Activated naive CD8-positive, alpha-beta T cell treated with anti-CD3 and anti-CD28 coated beads for 36 hours (primary cell): ENCODE data around the gene RALGPS2. TPM values are rescaled to one million over a fixed set of nuclear protein-coding genes. Genes with fewer than 3 reads are reported as not detected.
A peak's percentile ranks its signal among the peaks of the same experiment; 100 is the strongest.

Experiments used
- DNase-seq: peaks from one replicate; pipeline ENCODE4 v3.0.0; 2021
- H3K27ac Mint-ChIP-seq: one replicate; pipeline ENCODE4 v1.8.0; 2022; ENCODE audit warnings: mild to moderate bottlenecking, moderate library complexity, mixed read lengths
- H3K27me3 Mint-ChIP-seq: one replicate; pipeline ENCODE4 v1.8.0; 2022; ENCODE audit warnings: mild to moderate bottlenecking, mixed read lengths
- H3K36me3 Mint-ChIP-seq: one replicate; pipeline ENCODE4 v1.8.0; 2021; ENCODE audit warnings: mild to moderate bottlenecking, mixed read lengths
- H3K4me1 Mint-ChIP-seq: one replicate; pipeline ENCODE4 v1.8.0; 2021; ENCODE audit warnings: mixed read lengths
- H3K4me3 Mint-ChIP-seq: one replicate; pipeline ENCODE4 v1.8.0; 2022; ENCODE audit warnings: mild to moderate bottlenecking, moderate library complexity, mixed read lengths
- H3K9me3 Mint-ChIP-seq: one replicate; pipeline ENCODE4 v1.8.0; 2022; ENCODE audit warnings: mixed read lengths
- total RNA-seq, 2 experiments: library from RNA; stranded (reverse); gene quantifications; one replicate each; pipeline ENCODE4 v1.2.3, GENCODE V29; 2021

The RALGPS2 gene
- total RNA-seq, 2 experiments from 2014 or later, result 5.0 to 6.6 TPM

DNA sequence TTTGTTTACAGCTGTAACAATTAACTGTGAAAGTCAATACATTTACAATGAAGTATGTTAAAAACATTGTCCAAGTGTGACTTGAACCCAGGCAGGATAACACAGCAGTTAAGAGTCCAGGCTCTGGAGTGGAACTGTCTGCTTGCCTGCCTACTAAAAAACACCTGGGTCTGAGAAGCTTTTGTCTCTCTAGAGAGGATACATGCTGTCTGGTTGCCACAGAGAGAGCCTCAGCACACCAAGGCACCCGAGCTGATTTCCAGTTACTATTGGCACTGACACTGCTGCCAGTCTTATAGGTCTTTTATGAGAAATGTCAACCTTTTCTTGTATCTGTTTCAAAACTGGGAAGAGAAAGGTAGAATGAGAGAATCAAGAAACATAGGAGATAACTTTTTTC is 20.2 kb upstream of the RALGPS2 start:
- peaks cover 51% of the 10 kb centered on the region for H3K27me3 Mint-ChIP-seq
- H3K36me3 Mint-ChIP-seq, result no peaks in the 10 kb centered on the region
- no peaks in the 10 kb centered on the region for H3K9me3 Mint-ChIP-seq
- H3K4me1 Mint-ChIP-seq, result no peaks in the 10 kb centered on the region
- H3K4me3 Mint-ChIP-seq, result no peak overlapping the region
- no peak for DNase-seq
- H3K27ac Mint-ChIP-seq, result no peak overlapping the region

GRCh38 chr1:178706432-178706831 is 18.6 kb upstream of the RALGPS2 start:
- H3K4me3 Mint-ChIP-seq, result no peak overlapping the region
- H3K27me3 Mint-ChIP-seq, result peaks cover 55% of the 10 kb centered on the region
- no peak for DNase-seq
- no peaks in the 10 kb centered on the region for H3K36me3 Mint-ChIP-seq
- H3K9me3 Mint-ChIP-seq, result no peaks in the 10 kb centered on the region
- H3K27ac Mint-ChIP-seq, result no peak overlapping the region
- H3K4me1 Mint-ChIP-seq, result no peaks in the 10 kb centered on the region

DNA sequence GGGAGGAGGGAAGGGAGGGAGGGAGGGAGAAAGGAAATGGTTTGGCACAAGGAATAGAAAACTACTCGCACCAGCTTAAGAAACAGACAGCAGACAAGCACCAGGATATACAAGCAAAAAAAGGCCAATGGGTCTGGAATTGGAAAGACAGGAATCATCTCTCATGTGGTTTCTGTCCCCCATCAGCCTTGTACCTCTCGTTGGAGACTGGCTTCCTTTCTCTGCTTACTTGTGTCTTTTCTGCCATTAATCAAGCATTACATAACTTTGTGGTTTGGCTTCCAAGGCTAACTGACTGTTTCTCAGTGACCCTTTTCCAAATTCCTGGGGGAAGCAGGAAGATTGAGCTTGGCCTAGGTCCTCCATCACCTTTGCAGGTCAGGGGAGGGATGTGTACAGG is 11.8 kb upstream of the RALGPS2 start:
- Mint-ChIP-seq H3K36me3 (no peaks in the 10 kb centered on the region), H3K4me1 (no peaks in the 10 kb centered on the region), H3K4me3 (no peak overlapping the region), H3K27me3 (peaks cover 39% of the 10 kb centered on the region), H3K27ac (no peak overlapping the region), H3K9me3 (no peaks in the 10 kb centered on the region)
- DNase-seq, result no peak

DNA sequence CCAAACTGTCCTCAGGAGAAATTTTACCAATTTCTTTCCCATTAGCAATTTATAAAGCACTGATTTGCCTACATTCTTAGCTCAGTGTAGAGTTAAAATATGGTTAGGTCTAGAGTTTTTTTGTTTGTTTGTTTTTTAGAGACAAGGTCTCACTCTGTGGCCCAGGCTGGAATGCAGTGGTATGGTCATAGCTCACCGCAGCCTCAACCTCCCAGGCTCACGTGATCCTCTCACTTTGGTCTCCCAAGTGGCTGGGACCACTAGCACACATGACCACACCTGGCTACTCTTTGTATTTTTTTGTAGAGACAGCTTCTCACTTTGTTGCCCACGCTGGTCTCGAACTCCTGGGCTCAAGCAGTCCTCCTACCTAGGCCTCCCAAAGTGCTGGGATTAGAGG is 10.6 kb upstream of the RALGPS2 start:
- H3K36me3 Mint-ChIP-seq, result no peaks in the 10 kb centered on the region
- no peaks in the 10 kb centered on the region for H3K4me1 Mint-ChIP-seq
- peaks cover 32% of the 10 kb centered on the region for H3K27me3 Mint-ChIP-seq
- no peak overlapping the region for H3K27ac Mint-ChIP-seq
- H3K9me3 Mint-ChIP-seq, result no peaks in the 10 kb centered on the region
- no peak for DNase-seq
- no peak overlapping the region for H3K4me3 Mint-ChIP-seq

DNA sequence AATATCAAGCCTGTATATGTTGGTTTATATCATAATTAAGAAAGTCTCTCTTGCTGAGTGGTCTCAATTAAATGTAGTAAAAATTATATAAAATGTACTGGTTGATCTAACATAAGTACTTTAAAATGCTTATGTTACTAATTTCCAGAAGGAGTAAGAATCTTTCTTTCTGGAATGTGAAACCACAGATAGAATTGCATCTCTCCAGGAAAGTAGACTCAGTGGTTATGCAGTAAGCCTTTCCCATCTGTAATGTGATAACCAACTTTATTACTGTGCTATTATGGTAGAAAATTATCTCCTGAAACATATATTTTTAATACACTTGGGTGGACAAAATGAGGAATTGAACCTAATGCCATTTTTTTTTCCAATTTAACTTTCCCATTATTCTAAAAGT is 8.9 kb upstream of the RALGPS2 start:
- no peak overlapping the region for H3K4me3 Mint-ChIP-seq
- peaks cover 23% of the 10 kb centered on the region for H3K27me3 Mint-ChIP-seq
- H3K4me1 Mint-ChIP-seq, result no peaks in the 10 kb centered on the region
- H3K36me3 Mint-ChIP-seq, result no peaks in the 10 kb centered on the region
- no peaks in the 10 kb centered on the region for H3K9me3 Mint-ChIP-seq
- no peak for DNase-seq
- no peak overlapping the region for H3K27ac Mint-ChIP-seq

- no peak overlapping the region for H3K4me3 Mint-ChIP-seq
- no peaks in the 10 kb centered on the region for H3K9me3 Mint-ChIP-seq
- no peak for DNase-seq
- no peaks in the 10 kb centered on the region for H3K4me1 Mint-ChIP-seq
- H3K36me3 Mint-ChIP-seq, result no peaks in the 10 kb centered on the region
- no peak overlapping the region for H3K27ac Mint-ChIP-seq
- H3K27me3 Mint-ChIP-seq, result peaks cover 11% of the 10 kb centered on the region
Measured at GRCh38 chr1:178718520-178718919, 6.5 kb upstream of the RALGPS2 start.

DNA sequence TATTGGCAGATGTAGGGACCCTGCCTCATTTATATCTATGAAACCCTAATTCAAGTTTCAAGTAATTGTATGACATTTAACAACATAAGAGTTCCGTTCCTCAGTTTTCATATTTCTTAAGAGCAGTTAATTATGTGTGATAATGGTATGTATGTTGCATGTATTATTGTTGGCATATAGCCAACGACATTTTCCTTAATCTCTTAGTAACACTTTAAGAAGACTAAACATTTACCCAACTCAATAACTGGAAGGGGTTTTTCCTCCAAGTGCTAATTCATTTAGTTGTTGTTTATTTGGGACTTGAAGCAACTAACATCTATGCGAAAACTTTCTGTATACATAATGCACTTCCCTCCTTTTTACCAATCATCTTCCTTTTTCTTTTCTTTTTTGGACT is 1.5 kb upstream of the RALGPS2 start:
- H3K27me3 Mint-ChIP-seq, result no peaks in the 10 kb centered on the region
- no peaks in the 10 kb centered on the region for H3K9me3 Mint-ChIP-seq
- DNase-seq, result no peak
- no peak overlapping the region for H3K27ac Mint-ChIP-seq
- no peaks in the 10 kb centered on the region for H3K36me3 Mint-ChIP-seq
- peaks cover 20% of the 10 kb centered on the region for H3K4me1 Mint-ChIP-seq
- H3K4me3 Mint-ChIP-seq, result no peak overlapping the region

- no peaks in the 10 kb centered on the region for H3K9me3 Mint-ChIP-seq
- H3K36me3 Mint-ChIP-seq, result no peaks in the 10 kb centered on the region
- no peaks in the 10 kb centered on the region for H3K27me3 Mint-ChIP-seq
- H3K4me1 Mint-ChIP-seq, result peaks cover 20% of the 10 kb centered on the region
- peak overlapping the region; percentile 32 for H3K27ac Mint-ChIP-seq
- no peak for DNase-seq
- peak overlapping the region; percentile 79 for H3K4me3 Mint-ChIP-seq
Measured at GRCh38 chr1:178724376-178724727, 692 bp upstream of the RALGPS2 start.

- peak; percentile 34 for DNase-seq
- no peaks in the 10 kb centered on the region for H3K27me3 Mint-ChIP-seq
- H3K9me3 Mint-ChIP-seq, result no peaks in the 10 kb centered on the region
- H3K4me1 Mint-ChIP-seq, result peaks cover 20% of the 10 kb centered on the region
- H3K36me3 Mint-ChIP-seq, result peaks cover 1% of the 10 kb centered on the region
- H3K27ac Mint-ChIP-seq, result no peak overlapping the region
- H3K4me3 Mint-ChIP-seq, result peak overlapping the region; percentile 82
Measured at GRCh38 chr1:178725466-178726086, 532 bp downstream of the RALGPS2 start.

- DNase-seq, result peak; percentile 50
- Mint-ChIP-seq H3K4me1 (peaks cover 20% of the 10 kb centered on the region), H3K27ac (peak overlapping the region; percentile 47), H3K36me3 (peaks cover 1% of the 10 kb centered on the region), H3K27me3 (no peaks in the 10 kb centered on the region), H3K9me3 (no peaks in the 10 kb centered on the region), H3K4me3 (peak overlapping the region; percentile 82)
Measured at GRCh38 chr1:178726087-178726517, 1.1 kb downstream of the RALGPS2 start.

DNA sequence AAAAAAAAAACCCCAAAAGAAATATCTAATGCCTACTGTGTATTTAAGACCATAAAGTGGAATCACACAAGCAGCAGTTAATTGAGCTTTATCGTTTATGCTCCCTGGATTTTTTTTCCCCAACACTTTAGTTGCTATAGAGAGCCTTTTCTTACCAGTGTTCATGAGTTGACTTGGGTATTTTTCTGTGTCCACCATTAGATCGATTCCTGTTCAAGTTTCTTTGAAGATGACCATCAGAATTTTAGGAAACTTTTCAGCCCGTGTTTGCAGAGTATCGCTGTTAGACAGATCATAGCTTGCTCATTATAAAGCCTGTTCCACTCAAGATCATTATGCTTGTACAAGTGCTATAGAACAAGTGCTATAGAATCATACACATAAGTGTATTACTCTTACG is 1.5 kb downstream of the RALGPS2 start:
- Mint-ChIP-seq H3K4me1 (peaks cover 20% of the 10 kb centered on the region), H3K4me3 (peak overlapping the region; percentile 82), H3K36me3 (peaks cover 1% of the 10 kb centered on the region), H3K27ac (no peak overlapping the region), H3K9me3 (no peaks in the 10 kb centered on the region), H3K27me3 (no peaks in the 10 kb centered on the region)
- DNase-seq, result no peak

DNA sequence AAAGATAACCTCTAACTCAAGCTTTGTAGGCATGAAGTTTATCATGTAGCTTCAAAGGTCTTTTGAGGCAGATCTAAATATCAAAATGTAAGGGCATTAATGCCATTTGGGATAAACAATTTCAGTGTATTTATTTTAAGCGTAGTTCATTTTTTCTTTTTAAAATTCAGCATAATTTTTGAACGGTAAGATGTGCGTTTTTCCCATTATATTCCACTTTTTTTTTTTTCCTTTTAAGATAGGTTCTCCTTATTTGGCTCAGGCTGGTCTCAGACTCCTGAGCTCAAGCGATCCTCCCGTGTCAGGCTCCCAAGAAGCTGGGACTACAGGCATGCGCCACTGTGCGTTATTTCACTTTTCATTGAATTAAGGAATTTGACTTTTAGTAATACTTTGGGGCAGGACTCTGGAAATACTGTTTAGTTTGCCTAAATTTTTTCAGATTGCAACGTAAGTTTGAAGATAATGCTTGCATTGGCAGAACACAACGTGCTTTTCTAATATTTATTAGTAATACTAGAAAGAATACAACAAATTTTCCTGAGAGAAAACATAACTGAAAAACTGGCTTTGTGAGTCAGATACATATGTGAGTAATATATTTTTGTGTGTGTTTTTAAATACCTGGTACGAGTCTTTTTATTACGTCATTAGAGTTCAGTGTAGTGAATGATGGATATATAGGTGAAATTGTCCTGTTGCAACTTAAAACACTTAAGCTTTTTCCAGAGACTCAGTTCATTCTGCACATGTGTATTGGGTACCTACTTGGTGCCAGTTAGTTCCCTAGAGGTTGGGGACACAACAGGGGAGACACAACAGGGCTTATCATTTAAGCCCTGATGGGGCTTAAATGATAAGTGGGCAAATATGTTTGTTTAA is 2.2 kb downstream of the RALGPS2 start:
- Mint-ChIP-seq H3K9me3 (peaks cover 2% of the 10 kb centered on the region), H3K4me3 (peak overlapping the region; percentile 5), H3K27ac (no peak overlapping the region), H3K4me1 (peaks cover 20% of the 10 kb centered on the region), H3K36me3 (peaks cover 5% of the 10 kb centered on the region), H3K27me3 (no peaks in the 10 kb centered on the region)
- DNase-seq, result no peak

DNA sequence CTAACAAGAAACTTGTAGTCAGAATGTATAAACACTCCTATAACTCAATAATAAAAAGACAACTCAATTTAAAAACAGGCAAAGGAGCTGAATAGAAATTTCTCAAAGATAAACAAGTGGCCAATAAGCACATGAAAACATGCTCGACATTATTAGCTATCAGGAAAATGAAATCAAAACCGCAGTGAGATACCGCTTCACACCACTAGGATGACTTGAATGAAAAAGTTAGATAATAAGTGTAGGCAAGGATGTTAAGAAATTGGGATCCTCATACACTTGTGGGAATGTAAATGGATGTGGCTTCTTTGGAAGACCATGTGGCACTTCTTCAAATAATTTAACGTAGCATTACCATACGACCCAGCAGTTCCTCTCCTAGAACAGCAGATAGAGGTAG is 8.9 kb downstream of the RALGPS2 start:
- DNase-seq, result no peak
- Mint-ChIP-seq H3K9me3 (peaks cover 2% of the 10 kb centered on the region), H3K27ac (no peak overlapping the region), H3K4me1 (no peaks in the 10 kb centered on the region), H3K27me3 (no peaks in the 10 kb centered on the region), H3K36me3 (peaks cover 11% of the 10 kb centered on the region), H3K4me3 (no peak overlapping the region)

GRCh38 chr1:178738780-178739179 is 13.7 kb downstream of the RALGPS2 start:
- DNase-seq, result no peak
- peaks cover 7% of the 10 kb centered on the region for H3K9me3 Mint-ChIP-seq
- no peak overlapping the region for H3K27ac Mint-ChIP-seq
- no peak overlapping the region for H3K4me3 Mint-ChIP-seq
- H3K27me3 Mint-ChIP-seq, result no peaks in the 10 kb centered on the region
- peaks cover 28% of the 10 kb centered on the region for H3K36me3 Mint-ChIP-seq
- H3K4me1 Mint-ChIP-seq, result no peaks in the 10 kb centered on the region

DNA sequence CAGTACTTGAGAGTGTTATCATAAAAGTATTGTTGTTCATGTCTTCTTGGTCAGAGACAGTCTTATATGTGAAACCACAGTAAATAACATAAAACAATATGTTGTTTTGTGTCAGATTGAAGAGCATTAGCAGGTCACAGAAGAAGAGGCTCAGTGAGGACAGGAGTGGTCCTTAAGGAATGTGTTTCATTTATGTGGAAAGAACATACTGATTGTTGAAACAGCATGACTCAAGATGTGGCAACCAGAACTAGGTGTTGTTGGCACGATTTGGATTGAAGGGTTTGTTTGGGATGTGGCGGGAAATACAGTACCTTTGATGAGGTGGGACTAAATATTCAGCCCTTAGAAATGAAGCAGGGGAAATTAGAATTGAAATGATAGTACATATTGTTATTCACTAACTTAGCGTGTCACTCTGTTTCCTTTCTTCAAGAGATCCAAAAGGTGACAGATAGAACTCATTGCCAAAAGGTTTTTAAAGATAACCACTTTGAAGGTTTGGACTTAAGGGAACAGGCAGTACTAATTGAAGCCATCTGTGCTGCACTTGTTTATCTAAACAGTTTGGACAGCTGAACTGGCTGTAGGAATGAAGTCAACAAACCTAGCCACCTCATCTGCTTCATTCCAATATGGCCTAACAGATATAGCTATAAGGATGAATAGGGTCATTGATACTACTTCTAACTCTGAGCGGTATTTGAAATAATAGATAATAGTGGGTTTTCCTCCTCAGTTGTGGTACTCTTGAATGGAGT is 14.4 kb downstream of the RALGPS2 start:
- DNase-seq, result no peak
- no peak overlapping the region for H3K4me3 Mint-ChIP-seq
- H3K27me3 Mint-ChIP-seq, result no peaks in the 10 kb centered on the region
- no peak overlapping the region for H3K27ac Mint-ChIP-seq
- peaks cover 7% of the 10 kb centered on the region for H3K9me3 Mint-ChIP-seq
- peaks cover 28% of the 10 kb centered on the region for H3K36me3 Mint-ChIP-seq
- H3K4me1 Mint-ChIP-seq, result no peaks in the 10 kb centered on the region
